Coronary artery (tissue), 2 donors: ENCODE data around the gene MRGPRF.
"Not testable (repeated sequence)": the region's sequence is repeated elsewhere in the genome, so short reads cannot be mapped to it uniquely, and the experiment has no call there.

Source experiments
- DNase-seq: peaks from one replicate; pipeline ENCODE4 v3.0.0-alpha.2; 2017; ENCODE audit warnings: low spot score
- H3K27ac ChIP-seq, 2 donors: fragments of 200-600 bp; sonication (generic); one replicate each; pipeline ENCODE4 v1.5.1; 2016 to 2019
- H3K4me3 ChIP-seq: fragments of 200-600 bp; sonication (generic); 2 replicates; pipeline ENCODE4 v1.5.1; 2016; ENCODE audit warnings: mild to moderate bottlenecking, moderate library complexity
- TF ChIP-seq, protein P1 (sequence below): fragments of 200-600 bp; sonication (generic); IDR thresholded peaks from one replicate; pipeline ENCODE4 v1.5.1; 2019; ENCODE audit warnings: antibody characterized with exemption

Gene MRGPRF

DNA sequence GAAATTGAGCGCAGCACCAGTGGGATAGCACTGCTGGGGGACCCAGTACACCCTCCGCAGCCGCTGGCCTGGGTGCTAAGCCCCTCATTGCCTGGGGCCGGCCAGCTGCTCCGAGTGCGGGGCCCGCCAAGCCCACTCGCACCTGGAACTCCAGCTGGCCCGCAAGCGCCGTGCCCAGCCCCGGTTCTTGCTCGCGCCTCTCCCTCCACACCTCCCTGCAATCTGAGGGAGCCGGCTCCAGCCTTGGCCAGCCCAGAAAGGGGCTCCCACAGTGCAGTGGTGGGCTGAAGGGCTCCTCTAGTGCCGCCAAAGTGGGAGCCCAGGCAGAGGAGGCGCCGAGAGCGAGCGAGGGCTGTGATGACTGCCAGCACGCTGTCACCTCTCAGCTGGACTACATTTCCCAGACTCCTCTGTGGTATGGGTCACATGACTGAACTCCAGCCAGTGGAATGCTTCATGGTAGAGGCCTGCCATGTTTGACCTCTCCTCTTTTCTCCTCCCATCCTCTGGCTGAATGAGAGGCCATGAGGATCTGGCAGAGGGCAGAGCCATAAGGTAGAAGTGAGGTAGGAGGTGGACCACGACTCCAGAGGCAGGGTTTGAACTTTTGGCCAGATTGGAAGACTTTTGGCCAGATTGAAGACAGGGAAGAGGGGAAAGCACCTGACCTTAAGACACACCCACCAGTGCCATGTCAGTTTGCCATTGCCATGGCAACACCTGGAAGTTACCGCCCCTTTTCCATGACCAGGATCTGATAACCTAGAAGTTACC is 38.4 kb downstream of the MRGPRF start:
- TF ChIP-seq, protein P1, sequence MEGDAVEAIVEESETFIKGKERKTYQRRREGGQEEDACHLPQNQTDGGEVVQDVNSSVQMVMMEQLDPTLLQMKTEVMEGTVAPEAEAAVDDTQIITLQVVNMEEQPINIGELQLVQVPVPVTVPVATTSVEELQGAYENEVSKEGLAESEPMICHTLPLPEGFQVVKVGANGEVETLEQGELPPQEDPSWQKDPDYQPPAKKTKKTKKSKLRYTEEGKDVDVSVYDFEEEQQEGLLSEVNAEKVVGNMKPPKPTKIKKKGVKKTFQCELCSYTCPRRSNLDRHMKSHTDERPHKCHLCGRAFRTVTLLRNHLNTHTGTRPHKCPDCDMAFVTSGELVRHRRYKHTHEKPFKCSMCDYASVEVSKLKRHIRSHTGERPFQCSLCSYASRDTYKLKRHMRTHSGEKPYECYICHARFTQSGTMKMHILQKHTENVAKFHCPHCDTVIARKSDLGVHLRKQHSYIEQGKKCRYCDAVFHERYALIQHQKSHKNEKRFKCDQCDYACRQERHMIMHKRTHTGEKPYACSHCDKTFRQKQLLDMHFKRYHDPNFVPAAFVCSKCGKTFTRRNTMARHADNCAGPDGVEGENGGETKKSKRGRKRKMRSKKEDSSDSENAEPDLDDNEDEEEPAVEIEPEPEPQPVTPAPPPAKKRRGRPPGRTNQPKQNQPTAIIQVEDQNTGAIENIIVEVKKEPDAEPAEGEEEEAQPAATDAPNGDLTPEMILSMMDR, result no peak
- no peak overlapping the region for H3K4me3 ChIP-seq
- DNase-seq, result no peak
- no peak overlapping the region for H3K27ac ChIP-seq

DNA sequence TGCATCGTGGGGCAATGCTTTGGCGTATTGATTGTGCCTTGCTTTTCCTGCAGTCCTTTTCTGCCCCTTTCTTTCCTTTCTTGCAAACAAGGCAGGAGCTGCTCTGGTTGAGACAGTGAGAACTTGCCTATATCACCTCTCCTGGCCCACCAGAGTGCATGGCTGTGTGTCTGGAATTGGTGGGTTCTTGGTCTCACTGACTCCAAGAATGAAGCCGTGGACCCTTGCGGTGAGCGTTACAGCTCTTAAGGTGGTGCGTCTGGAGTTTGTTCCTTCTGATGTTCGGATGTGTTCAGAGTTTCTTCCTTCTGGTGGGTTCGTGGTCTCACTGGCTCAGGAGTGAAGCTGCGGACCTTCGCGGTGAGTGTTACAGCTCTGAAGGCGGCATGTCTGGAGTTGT is 39.3 kb downstream of the MRGPRF start:
- not testable (repeated sequence) for H3K27ac ChIP-seq, H3K4me3 ChIP-seq, DNase-seq

DNA sequence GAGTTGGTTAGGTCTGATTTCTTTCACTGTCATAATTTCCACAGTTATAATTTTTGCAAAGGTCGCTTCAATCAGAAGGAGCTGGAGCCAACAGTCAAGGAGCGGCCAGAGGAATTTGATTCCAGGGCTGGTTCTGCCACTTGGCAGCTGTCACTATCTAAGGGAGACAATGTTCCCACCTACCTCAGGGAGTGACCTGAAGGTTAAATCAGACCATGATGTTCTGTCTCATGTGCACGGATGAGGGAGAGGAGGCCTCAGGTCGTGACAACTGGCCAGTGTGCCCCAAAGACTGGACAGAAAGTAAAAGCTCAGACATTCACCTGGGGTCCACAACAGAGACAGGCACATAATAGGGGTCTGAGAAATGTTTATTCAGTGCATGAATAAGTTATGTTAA is 39.8 kb downstream of the MRGPRF start:
- no peak overlapping the region for H3K4me3 ChIP-seq
- no peak for DNase-seq
- H3K27ac ChIP-seq, result no peak overlapping the region
- TF ChIP-seq, protein P1, result no peak

DNA sequence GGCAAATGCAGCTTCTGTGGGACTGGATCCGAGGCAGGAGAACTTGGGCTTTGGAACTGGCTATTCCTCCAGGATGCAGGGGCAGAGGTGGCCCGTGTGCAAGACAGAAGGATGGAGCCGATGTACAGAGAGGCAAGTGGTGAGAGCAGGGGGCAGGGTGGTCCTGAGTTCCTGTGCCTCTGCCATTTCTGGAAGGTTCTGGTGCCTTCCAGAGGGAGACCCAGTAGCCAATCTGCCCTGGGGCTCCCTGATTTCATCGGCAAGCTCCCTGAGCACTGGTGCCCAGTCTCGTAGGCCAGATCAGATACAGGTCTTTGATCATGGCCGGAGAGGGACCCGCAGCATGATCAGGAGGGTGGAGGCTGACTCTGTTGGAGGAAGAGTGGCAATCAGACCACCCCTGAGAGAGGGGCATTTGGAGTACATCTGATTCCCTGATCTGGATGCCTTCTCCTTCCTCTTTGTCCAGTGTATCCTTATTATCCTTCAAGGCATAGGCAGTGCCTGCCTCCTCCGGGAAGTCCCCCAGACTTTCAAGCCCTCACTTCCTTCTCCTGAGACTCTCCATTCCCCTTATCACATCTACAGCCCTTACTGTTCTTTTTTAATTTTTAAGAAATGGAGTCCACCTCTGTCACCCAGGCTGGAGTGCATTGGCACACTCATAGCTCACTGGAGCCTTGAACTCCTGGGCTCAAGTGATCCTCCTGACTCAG is 42.0 kb downstream of the MRGPRF start:
- no peak overlapping the region for H3K27ac ChIP-seq
- peak; percentile 54 for DNase-seq
- H3K4me3 ChIP-seq, result no peak overlapping the region
- TF ChIP-seq, protein P1, result no peak

DNA sequence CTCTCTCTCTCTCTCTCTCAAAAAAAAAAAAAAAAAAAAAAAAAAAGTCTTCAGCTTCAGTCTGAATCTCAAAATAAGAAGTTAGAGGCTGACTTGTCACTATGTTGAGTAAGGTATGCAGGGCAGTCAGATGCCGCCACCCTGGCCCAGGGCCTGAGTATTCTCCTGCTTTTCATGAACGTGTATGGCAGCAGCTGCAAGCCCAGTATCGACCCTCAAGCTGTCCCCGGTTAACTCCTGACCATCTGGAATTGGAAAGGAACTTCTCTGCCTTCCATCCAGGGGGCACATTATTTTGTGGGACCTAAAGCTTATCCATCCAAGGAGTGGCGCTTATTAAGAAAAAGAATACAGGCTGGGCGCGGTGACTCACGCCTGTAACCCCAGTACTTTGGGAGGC is 43.7 kb downstream of the MRGPRF start:
- H3K4me3 ChIP-seq, result no peak overlapping the region
- DNase-seq, result peak; percentile 41
- TF ChIP-seq, protein P1, result no peak
- no peak overlapping the region for H3K27ac ChIP-seq

DNA sequence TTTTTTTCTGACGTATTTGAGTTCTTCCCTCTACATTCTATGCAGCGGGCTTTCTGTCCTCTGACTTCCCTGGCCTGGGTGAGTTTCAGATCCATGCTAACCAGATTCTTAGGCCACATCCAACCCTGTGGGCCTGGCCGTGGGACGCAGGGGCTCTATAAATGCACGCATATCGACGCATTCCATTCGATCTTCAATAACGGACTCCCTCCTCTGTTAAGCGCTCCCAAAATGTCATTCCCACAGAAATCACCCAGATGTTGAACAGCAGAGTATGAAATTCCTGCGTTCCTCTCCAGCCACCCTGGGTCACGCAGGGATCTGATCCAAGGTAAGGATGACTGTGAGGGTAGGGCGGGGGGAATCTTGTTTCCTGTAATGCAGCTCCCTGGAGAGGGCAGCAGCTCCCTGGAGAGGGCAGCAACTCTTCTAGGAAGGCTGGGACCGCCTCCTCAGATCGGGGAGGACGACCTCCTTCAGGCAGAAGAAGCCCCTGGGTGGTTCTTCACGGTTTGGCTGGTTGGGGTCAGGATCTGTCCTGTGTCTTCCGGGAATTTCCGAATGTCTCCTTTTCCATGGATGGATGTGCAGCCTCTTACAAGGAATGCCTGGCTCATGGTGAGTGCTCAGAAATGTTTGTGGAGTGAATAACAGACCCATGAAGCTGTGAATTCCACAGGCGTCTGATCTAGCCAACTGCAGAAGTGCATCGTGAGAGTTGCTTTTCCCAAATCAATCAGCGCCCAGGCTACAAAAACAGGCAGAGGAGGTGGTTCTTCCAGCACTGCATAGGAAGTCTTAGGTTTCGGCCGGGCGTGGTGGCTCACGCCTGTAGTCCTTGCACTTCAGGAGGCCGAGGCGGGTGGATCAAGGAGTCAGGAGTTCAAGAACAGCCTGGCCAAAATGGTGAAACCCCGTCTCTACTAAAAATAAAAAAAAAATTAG is 44.5 kb downstream of the MRGPRF start:
- no peak overlapping the region for H3K27ac ChIP-seq
- TF ChIP-seq, protein P1, result no peak
- H3K4me3 ChIP-seq, result no peak overlapping the region
- DNase-seq, result peak; percentile 52
